ENCODE measurements around the gene CLMP. TPM values are rescaled to one million over a fixed set of nuclear protein-coding genes. Genes with fewer than 3 reads are reported as not detected.
"Not testable (repeated sequence)": the region's sequence is repeated elsewhere in the genome, so short reads cannot be mapped to it uniquely, and the experiment has no call there.

The CLMP gene
- polyA plus RNA-seq, 2 donors, result 2.9 to 4.2 TPM

GRCh38 chr11:123103326-123103980 is 91.6 kb downstream of the CLMP start:
- H3K36me3 ChIP-seq (ENCODE audit: control insufficient read depth in 2 of 2, insufficient read depth in 2 of 2, low read length in 1 of 2), result no peaks in the 10 kb centered on the region
- H3K27me3 ChIP-seq (ENCODE audit: control insufficient read depth in 1 of 2, insufficient read depth in 2 of 2, low read length in 2 of 2), result no peaks in the 10 kb centered on the region
- H3K4me1 ChIP-seq (ENCODE audit: control insufficient read depth in 2 of 2, insufficient read depth in 2 of 2, low read length in 1 of 2), result no peaks in the 10 kb centered on the region
- no peak overlapping the region for H3K4me3 ChIP-seq (ENCODE audit: low read depth in 1 of 2, low read length in 2 of 2)
- 53 to 58% methylated on average over 8 of the region's 8 CpGs for WGBS, 2 donors
- no peak overlapping the region for H3K27ac ChIP-seq (ENCODE audit: low read depth in 2 of 2, low read length in 1 of 2)
- H3K9me3 ChIP-seq (ENCODE audit: control insufficient read depth in 2 of 2, insufficient read depth in 1 of 2, low read depth in 1 of 2, low read length in 1 of 2), result no peaks in the 10 kb centered on the region

- WGBS, 2 donors, result 59 to 67% methylated on average over 7 of the region's 7 CpGs
- no peaks in the 10 kb centered on the region for H3K36me3 ChIP-seq (ENCODE audit: control insufficient read depth in 2 of 2, insufficient read depth in 2 of 2, low read length in 1 of 2)
- no peaks in the 10 kb centered on the region for H3K27me3 ChIP-seq (ENCODE audit: control insufficient read depth in 1 of 2, insufficient read depth in 2 of 2, low read length in 2 of 2)
- no peaks in the 10 kb centered on the region for H3K9me3 ChIP-seq (ENCODE audit: control insufficient read depth in 2 of 2, insufficient read depth in 1 of 2, low read depth in 1 of 2, low read length in 1 of 2)
- no peaks in the 10 kb centered on the region for H3K4me1 ChIP-seq (ENCODE audit: control insufficient read depth in 2 of 2, insufficient read depth in 2 of 2, low read length in 1 of 2)
- no peak overlapping the region for H3K4me3 ChIP-seq (ENCODE audit: low read depth in 1 of 2, low read length in 2 of 2)
- H3K27ac ChIP-seq (ENCODE audit: low read depth in 2 of 2, low read length in 1 of 2), result no peak overlapping the region
Measured at GRCh38 chr11:123100379-123101085, 94.5 kb downstream of the CLMP start.

- H3K4me3 ChIP-seq (ENCODE audit: low read depth in 1 of 2, low read length in 2 of 2), result no peak overlapping the region
- no peaks in the 10 kb centered on the region for H3K4me1 ChIP-seq (ENCODE audit: control insufficient read depth in 2 of 2, insufficient read depth in 2 of 2, low read length in 1 of 2)
- WGBS, 2 donors, result 64 to 83% methylated on average over 3 of the region's 3 CpGs
Measured at GRCh38 chr11:123098990-123099389, 96.1 kb downstream of the CLMP start.

GRCh38 chr11:123093739-123094138 is 101.3 kb downstream of the CLMP start:
- 87 to 90% methylated on average over 3 of the region's 3 CpGs for WGBS, 2 donors
- H3K9me3 ChIP-seq (ENCODE audit: control insufficient read depth in 2 of 2, insufficient read depth in 1 of 2, low read depth in 1 of 2, low read length in 1 of 2), result no peaks in the 10 kb centered on the region
- H3K27me3 ChIP-seq (ENCODE audit: control insufficient read depth in 1 of 2, insufficient read depth in 2 of 2, low read length in 2 of 2), result no peaks in the 10 kb centered on the region

More at GRCh38 chr11:123098990-123099389, 96.1 kb downstream of the CLMP start:
- H3K36me3 ChIP-seq (ENCODE audit: control insufficient read depth in 2 of 2, insufficient read depth in 2 of 2, low read length in 1 of 2), result no peaks in the 10 kb centered on the region
- no peak overlapping the region for H3K27ac ChIP-seq (ENCODE audit: low read depth in 2 of 2, low read length in 1 of 2)
- H3K9me3 ChIP-seq (ENCODE audit: control insufficient read depth in 2 of 2, insufficient read depth in 1 of 2, low read depth in 1 of 2, low read length in 1 of 2), result no peaks in the 10 kb centered on the region
- H3K27me3 ChIP-seq (ENCODE audit: control insufficient read depth in 1 of 2, insufficient read depth in 2 of 2, low read length in 2 of 2), result no peaks in the 10 kb centered on the region

GRCh38 chr11:123091506-123091905 is 103.5 kb downstream of the CLMP start:
- Histone ChIP-seq H3K9me3 (ENCODE audit: control insufficient read depth in 2 of 2, insufficient read depth in 1 of 2, low read depth in 1 of 2, low read length in 1 of 2) (no peaks in the 10 kb centered on the region), H3K27ac (ENCODE audit: low read depth in 2 of 2, low read length in 1 of 2) (no peak overlapping the region), H3K4me1 (ENCODE audit: control insufficient read depth in 2 of 2, insufficient read depth in 2 of 2, low read length in 1 of 2) (no peaks in the 10 kb centered on the region), H3K4me3 (ENCODE audit: low read depth in 1 of 2, low read length in 2 of 2) (no peak overlapping the region), H3K36me3 (ENCODE audit: control insufficient read depth in 2 of 2, insufficient read depth in 2 of 2, low read length in 1 of 2) (no peaks in the 10 kb centered on the region), H3K27me3 (ENCODE audit: control insufficient read depth in 1 of 2, insufficient read depth in 2 of 2, low read length in 2 of 2) (no peaks in the 10 kb centered on the region)
- 48 to 49% methylated on average over 6 of the region's 6 CpGs for WGBS, 2 donors

More at GRCh38 chr11:123093739-123094138, 101.3 kb downstream of the CLMP start:
- Histone ChIP-seq H3K4me3 (ENCODE audit: low read depth in 1 of 2, low read length in 2 of 2) (no peak overlapping the region), H3K4me1 (ENCODE audit: control insufficient read depth in 2 of 2, insufficient read depth in 2 of 2, low read length in 1 of 2) (no peaks in the 10 kb centered on the region), H3K27ac (ENCODE audit: low read depth in 2 of 2, low read length in 1 of 2) (no peak overlapping the region), H3K36me3 (ENCODE audit: control insufficient read depth in 2 of 2, insufficient read depth in 2 of 2, low read length in 1 of 2) (no peaks in the 10 kb centered on the region)

- not testable (repeated sequence) for H3K4me1 ChIP-seq (ENCODE audit: control insufficient read depth in 2 of 2, insufficient read depth in 2 of 2, low read length in 1 of 2); H3K27ac ChIP-seq (ENCODE audit: low read depth in 2 of 2, low read length in 1 of 2); H3K27me3 ChIP-seq (ENCODE audit: control insufficient read depth in 1 of 2, insufficient read depth in 2 of 2, low read length in 2 of 2); H3K36me3 ChIP-seq (ENCODE audit: control insufficient read depth in 2 of 2, insufficient read depth in 2 of 2, low read length in 1 of 2); H3K9me3 ChIP-seq (ENCODE audit: control insufficient read depth in 2 of 2, insufficient read depth in 1 of 2, low read depth in 1 of 2, low read length in 1 of 2); H3K4me3 ChIP-seq (ENCODE audit: low read depth in 1 of 2, low read length in 2 of 2)
- 89 to 93% methylated on average over 8 of the region's 8 CpGs for WGBS, 2 donors
Measured at GRCh38 chr11:123090168-123090567, 104.9 kb downstream of the CLMP start.

GRCh38 chr11:123088896-123089295 is 106.2 kb downstream of the CLMP start:
- H3K27ac ChIP-seq (ENCODE audit: low read depth in 2 of 2, low read length in 1 of 2); H3K27me3 ChIP-seq (ENCODE audit: control insufficient read depth in 1 of 2, insufficient read depth in 2 of 2, low read length in 2 of 2); H3K4me1 ChIP-seq (ENCODE audit: control insufficient read depth in 2 of 2, insufficient read depth in 2 of 2, low read length in 1 of 2); H3K4me3 ChIP-seq (ENCODE audit: low read depth in 1 of 2, low read length in 2 of 2); H3K9me3 ChIP-seq (ENCODE audit: control insufficient read depth in 2 of 2, insufficient read depth in 1 of 2, low read depth in 1 of 2, low read length in 1 of 2); H3K36me3 ChIP-seq (ENCODE audit: control insufficient read depth in 2 of 2, insufficient read depth in 2 of 2, low read length in 1 of 2): not testable (repeated sequence)
- WGBS, 2 donors, result 84 to 90% methylated on average over 10 of the region's 10 CpGs

GRCh38 chr11:123087657-123088056 is 107.4 kb downstream of the CLMP start:
- H3K36me3 ChIP-seq (ENCODE audit: control insufficient read depth in 2 of 2, insufficient read depth in 2 of 2, low read length in 1 of 2); H3K27ac ChIP-seq (ENCODE audit: low read depth in 2 of 2, low read length in 1 of 2); H3K4me1 ChIP-seq (ENCODE audit: control insufficient read depth in 2 of 2, insufficient read depth in 2 of 2, low read length in 1 of 2); H3K27me3 ChIP-seq (ENCODE audit: control insufficient read depth in 1 of 2, insufficient read depth in 2 of 2, low read length in 2 of 2); H3K4me3 ChIP-seq (ENCODE audit: low read depth in 1 of 2, low read length in 2 of 2); H3K9me3 ChIP-seq (ENCODE audit: control insufficient read depth in 2 of 2, insufficient read depth in 1 of 2, low read depth in 1 of 2, low read length in 1 of 2): not testable (repeated sequence)
- 85 to 89% methylated on average over 5 of the region's 5 CpGs for WGBS, 2 donors

- WGBS, 2 donors, result 38 to 70% methylated on average over 1 of the region's 1 CpG
- Histone ChIP-seq H3K27ac (ENCODE audit: low read depth in 2 of 2, low read length in 1 of 2) (no peak overlapping the region), H3K36me3 (ENCODE audit: control insufficient read depth in 2 of 2, insufficient read depth in 2 of 2, low read length in 1 of 2) (no peaks in the 10 kb centered on the region)
Measured at GRCh38 chr11:123086305-123086704, 108.7 kb downstream of the CLMP start.

GRCh38 chr11:123085497-123085896 is 109.6 kb downstream of the CLMP start:
- no peak overlapping the region for H3K4me3 ChIP-seq (ENCODE audit: low read depth in 1 of 2, low read length in 2 of 2)
- WGBS, 2 donors, result 94 to 96% methylated on average over 5 of the region's 5 CpGs

More at GRCh38 chr11:123086305-123086704, 108.7 kb downstream of the CLMP start:
- H3K4me1 ChIP-seq (ENCODE audit: control insufficient read depth in 2 of 2, insufficient read depth in 2 of 2, low read length in 1 of 2), result no peaks in the 10 kb centered on the region
- H3K27me3 ChIP-seq (ENCODE audit: control insufficient read depth in 1 of 2, insufficient read depth in 2 of 2, low read length in 2 of 2), result no peaks in the 10 kb centered on the region
- H3K4me3 ChIP-seq (ENCODE audit: low read depth in 1 of 2, low read length in 2 of 2), result no peak overlapping the region
- no peaks in the 10 kb centered on the region for H3K9me3 ChIP-seq (ENCODE audit: control insufficient read depth in 2 of 2, insufficient read depth in 1 of 2, low read depth in 1 of 2, low read length in 1 of 2)

More at GRCh38 chr11:123085497-123085896, 109.6 kb downstream of the CLMP start:
- H3K4me1 ChIP-seq (ENCODE audit: control insufficient read depth in 2 of 2, insufficient read depth in 2 of 2, low read length in 1 of 2), result no peaks in the 10 kb centered on the region
- H3K27me3 ChIP-seq (ENCODE audit: control insufficient read depth in 1 of 2, insufficient read depth in 2 of 2, low read length in 2 of 2), result no peaks in the 10 kb centered on the region
- no peak overlapping the region for H3K27ac ChIP-seq (ENCODE audit: low read depth in 2 of 2, low read length in 1 of 2)
- H3K9me3 ChIP-seq (ENCODE audit: control insufficient read depth in 2 of 2, insufficient read depth in 1 of 2, low read depth in 1 of 2, low read length in 1 of 2), result no peaks in the 10 kb centered on the region
- H3K36me3 ChIP-seq (ENCODE audit: control insufficient read depth in 2 of 2, insufficient read depth in 2 of 2, low read length in 1 of 2), result no peaks in the 10 kb centered on the region
